ENCODE measurements around the gene OR51A4. TPM values are rescaled to one million over a fixed set of nuclear protein-coding genes. Genes with fewer than 3 reads are reported as not detected.

Gene OR51A4
- total and polyA plus RNA-seq, 10 of the 15 experiments (the other 5 are each of a cell fraction or from before 2014, with no cell fraction given), result not detected

GRCh38 chr11:4979036-4979435 lies 31.6 kb upstream of the OR51A4 start:
- Histone ChIP-seq H3K36me3 (ENCODE audit: control insufficient read depth in 2 of 2, insufficient read depth in 2 of 2, low read length in 1 of 2) (no peaks in the 10 kb centered on the region), H3K9ac (ENCODE audit: control insufficient read depth, insufficient read depth, low read length) (no peak overlapping the region), H3K27ac (ENCODE audit: control insufficient read depth, insufficient read depth) (no peak overlapping the region), H4K20me1 (ENCODE audit: control insufficient read depth, insufficient read depth) (no peaks in the 10 kb centered on the region), H2AFZ (ENCODE audit: control insufficient read depth, low read depth, low read length) (no peak overlapping the region), H3K4me1 (ENCODE audit: control insufficient read depth, insufficient read depth, low read length) (no peaks in the 10 kb centered on the region), H3K79me2 (ENCODE audit: control insufficient read depth, insufficient read depth, low read length) (no peaks in the 10 kb centered on the region), H3K4me3 (no peak overlapping the region), H3K27me3 (replicated peaks in 1 of 2; ENCODE audit: control insufficient read depth in 2 of 2, insufficient read depth in 2 of 2, low read length in 1 of 2) (no peaks in the 10 kb centered on the region; a peak in 1 of 4 replicates), H3K4me2 (ENCODE audit: control insufficient read depth, insufficient read depth) (no peak overlapping the region), H3K9me3 (replicated peaks; ENCODE audit: control insufficient read depth, insufficient read depth, low read length) (no peaks in the 10 kb centered on the region)
- ChIA-PET POLR2A (no interaction called here), CTCF (no interaction called here), RAD21 (ENCODE audit: unreplicated experiment) (no interaction called here), SMC1A (ENCODE audit: uncharacterized antibody, unreplicated experiment) (no interaction called here)
- BruUV-seq (replicated peaks), result no TSS peak
- DNase-seq (ENCODE audit: low read depth, low spot score), result no peak
- no peak for ATAC-seq
- 11% methylated on average over 3 of the region's 3 CpGs for WGBS (ENCODE audit: insufficient coverage, insufficient replicate concordance, low lambda C conversion rate, missing lambda C conversion rate)
- intact Hi-C loops (cut with micrococcal nuclease; ENCODE audit: unreplicated experiment) (no loop called here), in situ Hi-C loops (cut with MboI) (no loop called here)
- TF ChIP-seq ZZZ3 (IDR thresholded peaks at IDR 0.05; ENCODE audit: control insufficient read depth, insufficient read length, low read depth) (no peak), ZBTB11 (CRISPR knock-in tag; IDR thresholded peaks at IDR 0.05) (no peak), CEBPB (IDR thresholded peaks at IDR 0.05; ENCODE audit: borderline replicate concordance in 1 of 2, low read depth in 2 of 2, low read length in 2 of 2) (no peak), RAD51 (IDR thresholded peaks at IDR 0.05) (no peak)
- FAIRE-seq, result no peak

- DNase-seq (ENCODE audit: low read depth, low spot score) (no peak), FAIRE-seq (no peak), ATAC-seq (no peak)
- H2AFZ ChIP-seq (ENCODE audit: control insufficient read depth, low read depth, low read length), result no peak overlapping the region
- ChIA-PET CTCF (no interaction called here), SMC1A (ENCODE audit: uncharacterized antibody, unreplicated experiment) (no interaction called here), POLR2A (no interaction called here), RAD21 (ENCODE audit: unreplicated experiment) (no interaction called here)
- H4K20me1 ChIP-seq (ENCODE audit: control insufficient read depth, insufficient read depth), result no peaks in the 10 kb centered on the region
- intact Hi-C loops (cut with micrococcal nuclease; ENCODE audit: unreplicated experiment), result no loop called here
- BruUV-seq (replicated peaks), result no TSS peak
- H3K9me3 ChIP-seq (replicated peaks; ENCODE audit: control insufficient read depth, insufficient read depth, low read length), result no peaks in the 10 kb centered on the region
- H3K79me2 ChIP-seq (ENCODE audit: control insufficient read depth, insufficient read depth, low read length), result no peaks in the 10 kb centered on the region
- H3K4me2 ChIP-seq (ENCODE audit: control insufficient read depth, insufficient read depth), result no peak overlapping the region
- WGBS (ENCODE audit: insufficient coverage, insufficient replicate concordance, low lambda C conversion rate, missing lambda C conversion rate), result 58% methylated on average over 5 of the region's 5 CpGs
- in situ Hi-C loops (cut with MboI), result no loop called here
- no peak overlapping the region for H3K27ac ChIP-seq (ENCODE audit: control insufficient read depth, insufficient read depth)
- no peaks in the 10 kb centered on the region for H3K36me3 ChIP-seq (ENCODE audit: control insufficient read depth in 2 of 2, insufficient read depth in 2 of 2, low read length in 1 of 2)
- H3K9ac ChIP-seq (ENCODE audit: control insufficient read depth, insufficient read depth, low read length), result no peak overlapping the region
- H3K4me1 ChIP-seq (ENCODE audit: control insufficient read depth, insufficient read depth, low read length), result no peaks in the 10 kb centered on the region
- TF ChIP-seq BMI1 (IDR thresholded peaks at IDR 0.05; ENCODE audit: borderline replicate concordance) (no peak), IKZF2 (IDR thresholded peaks at IDR 0.05) (no peak), BACH1 (IDR thresholded peaks at IDR 0.05; ENCODE audit: borderline replicate concordance) (no peak), CBX5 (IDR thresholded peaks at IDR 0.05; ENCODE audit: low read depth) (no peak), FOXM1 (IDR thresholded peaks at IDR 0.05; ENCODE audit: low read depth, low read length) (no peak)
- H3K27me3 ChIP-seq (replicated peaks in 1 of 2; ENCODE audit: control insufficient read depth in 2 of 2, insufficient read depth in 2 of 2, low read length in 1 of 2), result no peaks in the 10 kb centered on the region; a peak in 1 of 4 replicates
- no peak overlapping the region for H3K4me3 ChIP-seq
Measured at GRCh38 chr11:4975436-4975835, 28.0 kb upstream of the OR51A4 start.

All from GM12878 (cell line).